Stimulated activated naive CD8-positive, alpha-beta T cell treated with anti-CD3 and anti-CD28 coated beads, Interleukin-15, amount 100 ng/mL, for 72 hours (primary cell): ENCODE data around the gene NLRC5.
"Not testable (repeated sequence)": the region's sequence is repeated elsewhere in the genome, so short reads cannot be mapped to it uniquely, and the experiment has no call there.

ENCODE experiments used
- ATAC-seq: fragments of 150-1000 bp; cut with Tn5 transposase; 2 replicates; pipeline ENCODE4 v1.10.0; 2021; ENCODE audit warnings: mild to moderate bottlenecking, moderate library complexity
- DNase-seq, 2 donors: peaks; one replicate each; pipeline ENCODE4 v3.0.0; 2021 to 2022
- H3K27ac Mint-ChIP-seq, 2 donors: one replicate each; pipeline ENCODE4 v1.8.0; 2022; ENCODE audit warnings: mild to moderate bottlenecking in 2 of 2, mixed read lengths in 2 of 2, moderate library complexity in 2 of 2
- H3K27me3 Mint-ChIP-seq: one replicate; pipeline ENCODE4 v1.8.0; 2022; ENCODE audit warnings: mixed read lengths
- H3K4me1 Mint-ChIP-seq: one replicate; pipeline ENCODE4 v1.8.0; 2022; ENCODE audit warnings: mild to moderate bottlenecking, mixed read lengths
- H3K4me3 Mint-ChIP-seq, 2 donors: one replicate each; pipeline ENCODE4 v1.8.0; 2022; ENCODE audit warnings: mild to moderate bottlenecking in 2 of 2, mixed read lengths in 2 of 2, moderate library complexity in 1 of 2
- H3K9me3 Mint-ChIP-seq, 2 donors: one replicate each; pipeline ENCODE4 v1.8.0; 2022; ENCODE audit warnings: mixed read lengths in 2 of 2

Gene NLRC5

DNA sequence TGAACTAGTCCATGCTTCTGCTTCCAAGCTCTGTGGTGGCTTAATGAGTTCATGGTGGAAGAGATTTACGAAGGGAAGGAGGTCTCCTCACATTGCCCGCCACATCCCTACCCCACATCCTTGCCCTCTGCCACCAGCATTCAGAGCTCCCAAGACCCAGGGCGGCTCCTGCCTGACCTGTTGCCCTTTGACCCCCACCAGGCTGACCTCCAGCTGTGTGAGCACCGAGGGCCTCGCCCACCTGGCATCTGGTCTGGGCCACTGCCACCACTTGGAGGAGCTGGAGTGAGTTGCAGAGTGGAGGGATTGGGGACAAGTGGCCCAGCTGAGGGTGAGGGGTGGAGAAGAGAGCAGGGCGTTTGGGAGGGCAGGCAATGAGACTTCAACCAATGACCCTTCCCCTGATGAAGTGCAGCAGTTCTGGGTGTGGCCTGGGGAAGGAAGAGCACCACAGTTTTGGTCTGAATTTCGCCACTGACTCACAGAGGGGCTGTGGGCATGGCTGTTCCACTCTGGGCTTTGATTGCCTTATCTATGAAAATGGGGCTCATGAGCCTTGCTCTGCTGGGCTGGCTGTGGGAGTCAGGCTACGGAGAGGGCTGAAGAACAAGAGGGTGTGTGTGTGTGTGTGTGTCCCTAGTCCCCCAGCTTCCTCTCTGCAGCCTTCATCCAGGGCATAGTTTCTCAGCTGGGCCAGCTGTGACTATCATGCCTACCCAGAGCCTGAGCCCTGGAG lies 80.4 kb downstream of the NLRC5 start:
- DNase-seq (no peak), ATAC-seq (peak; percentile 13)
- no peaks in the 10 kb centered on the region for H3K27me3 Mint-ChIP-seq
- peaks cover 70% of the 10 kb centered on the region for H3K4me1 Mint-ChIP-seq
- peak overlapping the region; percentile 23 to 45 for H3K27ac Mint-ChIP-seq
- peaks cover 0 to 15% of the 10 kb centered on the region in 2 donors for H3K9me3 Mint-ChIP-seq
- no peak overlapping the region for H3K4me3 Mint-ChIP-seq

DNA sequence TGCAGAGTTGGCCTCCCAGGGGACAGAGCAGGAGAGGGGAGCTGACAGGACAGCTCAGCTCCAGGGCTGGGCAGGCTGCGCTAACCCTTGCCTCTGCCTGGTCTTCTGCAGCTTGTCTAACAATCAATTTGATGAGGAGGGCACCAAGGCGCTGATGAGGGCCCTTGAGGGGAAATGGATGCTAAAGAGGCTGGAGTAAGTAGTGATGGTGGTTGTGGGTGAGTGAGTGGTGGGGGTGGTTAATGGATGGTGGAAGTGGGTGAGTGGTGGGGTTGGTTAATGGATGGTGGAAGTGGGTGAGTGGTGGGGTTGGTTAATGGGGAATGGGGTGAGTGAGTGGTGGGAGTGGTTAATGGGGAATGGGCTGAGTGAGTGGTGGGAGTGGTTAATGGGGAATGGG lies 81.1 kb downstream of the NLRC5 start:
- DNase-seq (no peak), ATAC-seq (peak; percentile 45)
- peaks cover 0 to 15% of the 10 kb centered on the region in 2 donors for H3K9me3 Mint-ChIP-seq
- H3K27ac Mint-ChIP-seq = peak overlapping the region in 1 of 2 donors; percentile 92
- no peak overlapping the region for H3K4me3 Mint-ChIP-seq
- no peaks in the 10 kb centered on the region for H3K27me3 Mint-ChIP-seq
- H3K4me1 Mint-ChIP-seq = peaks cover 64% of the 10 kb centered on the region

DNA sequence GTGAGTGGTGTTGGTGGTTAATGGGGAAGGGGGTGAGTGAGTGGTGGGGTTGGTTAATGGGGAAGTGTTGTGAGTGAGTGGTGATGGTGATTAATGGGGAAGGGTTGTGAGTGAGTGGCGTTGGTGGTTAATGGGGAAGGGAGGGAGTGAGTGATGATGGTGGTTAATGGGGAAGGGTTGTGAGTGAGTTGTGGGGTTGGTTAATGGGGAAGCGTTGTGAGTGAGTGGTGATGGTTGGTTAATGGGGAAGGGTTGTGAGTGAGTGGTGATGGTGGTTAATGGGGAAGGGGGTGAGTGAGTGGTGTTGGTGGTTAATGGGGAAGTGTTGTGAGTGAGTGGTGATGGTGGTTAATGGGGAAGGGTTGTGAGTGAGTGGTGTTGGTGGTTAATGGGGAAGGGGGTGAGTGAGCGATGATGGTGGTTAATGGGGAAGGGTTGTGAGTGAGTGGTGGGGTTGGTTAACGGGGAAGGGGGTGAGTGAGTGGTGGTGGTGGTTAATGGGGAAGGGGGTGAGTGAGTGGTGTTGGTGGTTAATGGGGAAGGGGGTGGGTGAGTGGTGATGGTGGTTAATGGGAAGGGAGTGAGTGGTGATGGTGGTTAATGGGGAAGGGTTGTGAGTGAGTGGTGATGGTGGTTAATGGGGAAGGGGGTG lies 81.8 kb downstream of the NLRC5 start:
- H3K27me3 Mint-ChIP-seq, ATAC-seq: not testable (repeated sequence)
- Mint-ChIP-seq H3K4me3 (peak overlapping the region in 1 of 2 donors; percentile 33), H3K9me3 (peaks cover 0 to 15% of the 10 kb centered on the region in 2 donors), H3K4me1 (peaks cover 56% of the 10 kb centered on the region), H3K27ac (peak overlapping the region in 1 of 2 donors; percentile 84)
- peak in 1 of 2 donors; percentile 30 for DNase-seq

DNA sequence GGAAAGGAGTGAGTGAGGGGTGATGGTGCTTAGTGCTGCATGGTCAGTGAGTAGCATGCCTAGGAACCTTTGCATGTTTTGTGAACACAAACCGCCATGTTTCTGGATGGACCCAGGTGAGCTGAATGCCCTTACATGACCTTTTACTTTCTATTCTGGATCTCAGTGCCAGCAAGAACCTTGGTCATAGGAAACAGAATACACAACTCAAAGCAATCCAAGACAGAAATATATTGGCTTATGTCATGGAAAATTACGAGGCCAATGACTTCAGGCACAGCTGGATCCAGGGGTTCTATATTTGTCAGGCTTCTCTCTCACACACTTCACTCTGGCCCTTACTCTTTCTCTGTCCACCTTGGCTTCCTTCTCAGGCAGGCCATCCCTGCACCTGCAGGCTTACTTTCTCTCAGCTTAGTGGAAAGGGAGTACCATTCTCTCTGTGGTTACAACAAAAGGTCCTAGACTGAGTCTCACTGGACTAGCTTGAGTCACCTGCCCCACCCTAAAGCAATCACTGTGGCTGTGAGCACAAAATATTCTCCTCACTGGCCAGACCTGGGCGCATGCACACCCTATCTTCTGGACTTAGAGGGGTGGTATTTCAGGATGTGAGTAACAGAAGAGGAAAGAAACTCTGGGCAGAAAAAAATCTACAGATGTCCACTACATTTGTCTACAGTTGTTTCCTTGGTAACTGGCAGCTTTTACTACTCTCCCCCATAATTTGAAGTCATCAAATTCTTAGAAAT lies 82.7 kb downstream of the NLRC5 start:
- H3K27ac Mint-ChIP-seq = peak overlapping the region; percentile 55 to 69
- ATAC-seq (peak; percentile 48), DNase-seq (no peak)
- no peak overlapping the region for H3K4me3 Mint-ChIP-seq
- H3K9me3 Mint-ChIP-seq = peaks cover 0 to 15% of the 10 kb centered on the region in 2 donors
- H3K27me3 Mint-ChIP-seq = no peaks in the 10 kb centered on the region
- peaks cover 49% of the 10 kb centered on the region for H3K4me1 Mint-ChIP-seq

DNA sequence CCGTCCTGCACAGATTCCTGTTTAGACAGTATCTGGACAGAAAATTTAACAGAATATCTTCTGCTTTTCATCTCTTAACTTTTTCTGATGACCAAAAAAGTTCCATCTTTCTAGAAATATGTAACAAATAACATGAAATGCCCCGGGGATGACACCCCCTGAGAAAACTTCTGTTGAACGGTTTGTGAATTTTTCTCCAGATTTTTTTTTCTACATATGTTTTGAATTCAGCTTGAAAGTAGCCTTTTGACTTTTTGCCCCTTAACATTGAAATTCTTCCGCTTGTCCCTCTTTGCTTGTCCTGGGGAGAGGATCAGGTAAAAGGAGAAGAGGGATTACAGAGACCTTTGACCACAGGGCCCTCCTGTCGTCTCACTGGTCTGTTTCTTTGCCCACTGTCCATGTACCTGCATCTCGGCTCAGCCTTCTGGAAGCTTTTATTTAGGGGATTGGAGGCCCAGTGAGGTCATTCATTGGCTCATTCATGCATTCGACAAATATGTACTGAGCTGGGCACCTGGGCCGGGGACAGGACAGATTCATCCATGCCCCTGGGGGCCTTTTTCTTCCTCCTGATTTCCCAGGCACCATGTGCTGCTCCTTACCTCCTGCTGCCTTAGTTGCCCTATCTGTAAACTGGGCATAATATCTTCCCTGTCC lies 83.4 kb downstream of the NLRC5 start:
- Mint-ChIP-seq H3K27me3 (no peaks in the 10 kb centered on the region), H3K27ac (peak overlapping the region; percentile 76 to 94), H3K4me1 (peaks cover 42% of the 10 kb centered on the region), H3K4me3 (no peak overlapping the region), H3K9me3 (peaks cover 0 to 15% of the 10 kb centered on the region in 2 donors)
- no peak for ATAC-seq
- DNase-seq = no peak

DNA sequence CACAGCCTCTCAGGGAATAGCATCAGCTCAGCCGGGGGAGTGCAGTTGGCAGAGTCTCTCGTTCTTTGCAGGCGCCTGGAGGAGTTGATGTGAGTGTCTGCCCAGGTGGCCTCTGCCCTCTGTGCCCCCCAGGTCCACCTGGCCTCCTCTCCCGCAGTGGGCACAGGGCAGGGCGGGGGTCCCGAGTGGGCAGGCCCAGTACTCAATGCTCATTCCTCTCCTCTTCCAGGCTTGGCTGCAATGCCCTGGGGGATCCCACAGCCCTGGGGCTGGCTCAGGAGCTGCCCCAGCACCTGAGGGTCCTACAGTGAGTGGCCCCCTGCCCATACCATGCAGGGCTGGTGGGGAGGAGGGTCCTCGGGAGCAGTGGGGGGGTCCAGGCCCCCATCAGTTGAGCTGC lies 88.4 kb downstream of the NLRC5 start:
- Mint-ChIP-seq H3K27me3 (no peaks in the 10 kb centered on the region), H3K4me3 (no peak overlapping the region), H3K9me3 (no peaks in the 10 kb centered on the region), H3K27ac (peak overlapping the region in 1 of 2 donors; percentile 90), H3K4me1 (peaks cover 11% of the 10 kb centered on the region)
- DNase-seq (no peak), ATAC-seq (peak; percentile 41)

DNA sequence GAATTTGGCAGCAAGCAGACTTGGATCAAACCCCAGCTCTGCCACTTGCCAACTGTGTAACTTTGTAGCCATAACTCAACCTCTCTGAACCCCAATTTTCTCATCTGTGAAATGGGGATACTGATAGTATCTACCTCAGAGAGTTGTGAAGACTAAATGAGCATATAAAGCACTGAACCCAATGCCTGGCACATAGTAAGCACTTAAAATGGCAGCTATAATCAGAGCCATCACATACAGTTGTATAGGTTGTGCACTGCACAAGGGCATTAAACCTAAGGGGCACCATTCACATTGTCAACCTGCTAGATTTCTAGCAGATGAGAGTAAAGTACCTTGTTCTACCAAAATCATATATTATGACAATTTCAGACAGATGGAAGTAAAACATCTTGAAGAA lies 92.4 kb downstream of the NLRC5 start:
- DNase-seq = no peak
- H3K4me1 Mint-ChIP-seq = peaks cover 19% of the 10 kb centered on the region
- H3K27ac Mint-ChIP-seq = no peak overlapping the region
- H3K4me3 Mint-ChIP-seq = no peak overlapping the region
- H3K27me3 Mint-ChIP-seq = no peaks in the 10 kb centered on the region
- H3K9me3 Mint-ChIP-seq = no peaks in the 10 kb centered on the region
- ATAC-seq = no peak

DNA sequence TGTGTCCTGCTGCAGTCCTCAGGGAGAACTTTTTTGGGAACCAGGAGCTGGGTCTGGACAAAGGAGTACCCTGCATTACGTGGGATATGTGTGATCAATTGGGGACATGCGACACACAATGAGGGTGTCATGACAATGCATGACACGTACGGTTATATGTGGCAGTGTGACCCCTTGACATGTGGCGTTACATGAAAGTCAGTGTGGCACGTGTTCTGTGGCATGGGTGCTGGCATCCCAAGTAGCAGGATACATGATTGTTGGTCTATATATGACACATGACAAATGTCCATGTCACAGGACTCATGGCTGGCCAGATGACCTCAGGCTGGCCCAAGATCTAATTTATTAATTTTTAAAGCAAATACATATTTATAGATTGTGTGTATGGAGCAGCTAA lies 93.3 kb downstream of the NLRC5 start:
- H3K27ac Mint-ChIP-seq = peak overlapping the region in 1 of 2 donors; percentile 71
- ATAC-seq = no peak
- no peaks in the 10 kb centered on the region for H3K9me3 Mint-ChIP-seq
- peaks cover 19% of the 10 kb centered on the region for H3K4me1 Mint-ChIP-seq
- no peak overlapping the region for H3K4me3 Mint-ChIP-seq
- H3K27me3 Mint-ChIP-seq = no peaks in the 10 kb centered on the region
- DNase-seq = no peak

DNA sequence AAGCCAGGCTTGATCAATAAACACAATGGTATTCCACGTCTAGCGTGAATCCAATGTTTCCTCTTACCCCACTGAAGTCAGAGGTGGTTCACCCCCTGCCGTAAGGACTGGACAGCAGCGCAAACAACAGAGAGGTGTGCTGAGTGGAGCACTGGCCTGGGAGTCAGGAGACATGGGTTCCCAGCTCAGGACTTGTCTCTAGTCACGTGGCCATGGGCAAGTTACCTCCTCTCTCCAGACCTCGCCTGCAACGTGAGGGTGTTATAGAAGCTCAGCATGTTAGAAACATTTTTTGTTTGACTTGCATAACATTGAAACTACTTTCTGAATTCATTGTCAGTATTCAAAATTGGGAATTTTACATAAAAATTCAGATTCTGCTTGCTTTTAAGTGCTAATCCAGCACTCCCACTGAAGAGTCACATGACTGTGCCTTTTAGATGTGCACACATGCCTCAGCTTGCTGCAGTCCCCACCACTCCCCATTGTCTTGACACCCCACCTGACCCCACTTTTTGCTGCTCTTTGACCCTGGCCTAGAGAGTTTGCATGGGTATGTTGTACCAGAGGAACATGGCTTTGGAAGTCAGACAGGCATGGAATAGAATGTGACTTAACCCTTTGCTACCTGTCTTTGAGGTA lies 94.2 kb downstream of the NLRC5 start:
- DNase-seq (no peak), ATAC-seq (peak; percentile 9)
- peak overlapping the region in 1 of 2 donors; percentile 94 for H3K27ac Mint-ChIP-seq
- no peaks in the 10 kb centered on the region for H3K27me3 Mint-ChIP-seq
- no peak overlapping the region for H3K4me3 Mint-ChIP-seq
- H3K4me1 Mint-ChIP-seq = peaks cover 19% of the 10 kb centered on the region
- no peaks in the 10 kb centered on the region for H3K9me3 Mint-ChIP-seq

DNA sequence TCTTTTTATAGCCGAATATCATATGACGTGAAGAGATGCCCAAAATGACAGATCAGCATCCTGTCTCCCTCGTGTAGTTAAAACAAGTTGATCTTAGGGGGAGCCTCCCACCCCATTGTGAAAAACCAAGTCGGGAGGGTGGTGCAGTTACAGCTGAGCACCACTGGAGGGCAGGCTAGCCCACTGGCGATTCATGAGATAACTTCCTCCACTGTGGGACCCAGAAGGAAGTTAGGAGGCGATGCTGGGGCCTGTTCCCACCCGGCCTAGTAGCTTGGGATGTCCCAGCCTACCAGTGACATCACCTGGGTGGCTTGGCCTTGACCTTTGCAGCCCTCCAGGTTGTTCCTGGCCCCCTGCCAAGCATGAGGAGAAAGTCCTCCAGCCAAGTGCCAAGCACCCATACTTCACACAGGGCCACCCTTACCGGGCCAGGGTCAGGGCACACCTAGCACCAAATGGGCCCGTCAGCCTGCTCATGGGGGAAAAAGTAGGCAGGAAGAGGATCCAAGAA lies 95.0 kb downstream of the NLRC5 start:
- Mint-ChIP-seq H3K27me3 (no peaks in the 10 kb centered on the region), H3K4me1 (peaks cover 19% of the 10 kb centered on the region), H3K9me3 (no peaks in the 10 kb centered on the region), H3K4me3 (no peak overlapping the region), H3K27ac (peak overlapping the region; percentile 59 to 94)
- DNase-seq (peak; percentile 71 to 81), ATAC-seq (peak; percentile 89)

DNA sequence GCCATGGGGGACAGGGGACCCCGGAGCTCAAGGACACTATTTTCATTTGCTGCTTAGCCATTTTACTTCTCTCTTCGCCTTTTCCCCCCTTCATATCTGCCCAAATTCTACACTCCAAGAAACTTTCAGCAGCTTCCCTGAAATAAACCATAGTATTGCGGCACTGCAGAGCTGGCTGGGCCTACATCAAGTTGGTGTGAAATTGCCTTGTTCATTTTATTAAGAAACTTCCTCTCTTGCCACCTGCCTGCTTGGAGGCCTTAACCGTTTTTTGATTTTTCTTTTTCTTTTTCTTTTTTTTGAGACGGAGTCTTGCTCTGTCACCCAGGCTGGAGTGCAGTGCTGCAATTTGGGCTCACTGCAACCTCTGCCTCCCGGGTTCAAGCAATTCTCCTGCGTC lies 95.6 kb downstream of the NLRC5 start:
- ATAC-seq (no peak), DNase-seq (no peak)
- peaks cover 14% of the 10 kb centered on the region for H3K4me1 Mint-ChIP-seq
- no peaks in the 10 kb centered on the region for H3K27me3 Mint-ChIP-seq
- no peaks in the 10 kb centered on the region for H3K9me3 Mint-ChIP-seq
- H3K27ac Mint-ChIP-seq = peak overlapping the region in 1 of 2 donors; percentile 90
- no peak overlapping the region for H3K4me3 Mint-ChIP-seq

DNA sequence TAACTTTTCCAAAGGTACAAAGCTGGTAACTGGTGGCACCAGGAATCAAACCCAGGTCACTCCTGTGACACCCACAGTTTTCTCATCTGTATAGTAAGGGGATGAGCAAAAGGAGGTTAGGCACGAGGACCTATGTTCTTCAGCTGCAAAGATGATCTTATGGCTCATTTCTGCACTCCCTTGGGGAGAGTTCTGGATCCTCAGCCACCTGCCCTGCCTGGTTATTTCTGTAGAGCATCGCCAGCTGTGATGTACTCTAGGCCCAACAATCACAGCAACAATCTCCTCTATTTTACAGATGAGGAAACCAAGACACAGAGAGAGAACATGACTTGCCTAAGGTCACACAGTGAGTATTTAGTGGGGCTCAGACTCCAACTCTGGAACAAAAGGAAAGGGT lies 97.6 kb downstream of the NLRC5 start:
- Mint-ChIP-seq H3K27me3 (peaks cover 12% of the 10 kb centered on the region), H3K4me1 (peaks cover 25% of the 10 kb centered on the region), H3K27ac (peak overlapping the region in 1 of 2 donors; percentile 71), H3K4me3 (no peak overlapping the region), H3K9me3 (no peaks in the 10 kb centered on the region)
- ATAC-seq (no peak), DNase-seq (no peak)

DNA sequence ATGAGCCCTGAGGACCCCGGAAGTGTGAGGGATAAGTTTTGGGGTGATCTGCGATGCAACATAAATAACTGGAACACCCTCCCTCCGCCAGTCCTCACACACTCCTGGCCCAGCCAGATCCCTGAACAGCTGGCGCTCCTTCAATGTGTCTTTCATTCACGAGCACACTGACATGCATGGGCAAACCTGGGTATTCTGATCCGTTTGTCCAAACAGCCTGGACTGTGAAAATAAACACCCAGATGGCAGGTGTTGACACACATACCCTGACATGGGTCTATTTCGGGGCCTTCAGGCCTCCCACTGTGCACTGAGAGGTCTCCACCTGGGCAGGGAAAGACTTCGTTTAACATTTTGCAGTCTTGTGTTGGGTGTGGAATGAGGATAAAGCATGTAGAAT lies 100.0 kb downstream of the NLRC5 start:
- Mint-ChIP-seq H3K4me1 (peaks cover 21% of the 10 kb centered on the region), H3K9me3 (no peaks in the 10 kb centered on the region), H3K4me3 (no peak overlapping the region), H3K27ac (peak overlapping the region in 1 of 2 donors; percentile 59), H3K27me3 (peaks cover 24% of the 10 kb centered on the region)
- no peak for DNase-seq
- no peak for ATAC-seq

DNA sequence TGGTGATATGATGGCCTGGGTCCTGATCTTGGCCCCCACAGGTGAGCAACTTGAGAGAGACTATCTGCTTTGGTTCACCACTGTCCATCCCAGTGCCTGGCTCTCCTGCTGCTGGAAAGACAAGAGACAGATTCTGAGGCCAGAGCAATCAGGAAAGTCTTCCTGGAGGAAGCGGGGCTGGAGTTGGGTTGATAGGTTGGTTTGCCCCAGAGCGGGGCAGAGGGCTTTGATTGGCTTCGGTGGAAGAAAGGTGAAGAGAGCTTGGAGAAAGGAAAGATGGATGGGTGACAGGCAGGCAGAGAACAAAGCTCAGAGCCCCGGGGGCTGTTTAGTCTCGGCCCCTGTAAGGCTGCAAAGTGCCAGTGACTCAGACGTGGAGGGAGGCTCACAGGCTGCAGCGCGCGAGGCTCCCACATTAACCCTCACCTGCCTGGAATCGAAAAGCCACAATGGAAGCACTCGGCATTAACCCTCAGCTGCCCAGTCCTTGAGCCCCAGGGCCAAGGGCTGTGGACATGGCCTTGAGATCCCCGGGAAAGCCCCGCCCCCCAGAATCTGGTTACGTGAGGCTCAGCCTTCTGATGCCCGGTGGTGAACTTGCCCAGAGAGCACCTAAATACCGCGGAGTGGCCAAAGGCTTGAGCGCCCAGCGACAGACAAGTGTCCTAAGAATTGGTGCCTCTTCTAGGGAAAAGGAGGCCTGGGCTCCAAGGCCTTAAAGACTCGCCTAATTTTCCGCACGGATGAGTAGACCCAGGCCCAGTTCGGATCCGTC lies 102.0 kb downstream of the NLRC5 start:
- ATAC-seq (no peak), DNase-seq (no peak)
- peak overlapping the region; percentile 21 to 85 for H3K27ac Mint-ChIP-seq
- peaks cover 19% of the 10 kb centered on the region for H3K4me1 Mint-ChIP-seq
- H3K9me3 Mint-ChIP-seq = no peaks in the 10 kb centered on the region
- H3K27me3 Mint-ChIP-seq = peaks cover 30% of the 10 kb centered on the region
- H3K4me3 Mint-ChIP-seq = peak overlapping the region; percentile 73 to 74
